Measurements from ENCODE around the gene SPRR2D.
"Not testable (repeated sequence)": the region's sequence is repeated elsewhere in the genome, so short reads cannot be mapped to it uniquely, and the experiment has no call there.

Gene SPRR2D

DNA sequence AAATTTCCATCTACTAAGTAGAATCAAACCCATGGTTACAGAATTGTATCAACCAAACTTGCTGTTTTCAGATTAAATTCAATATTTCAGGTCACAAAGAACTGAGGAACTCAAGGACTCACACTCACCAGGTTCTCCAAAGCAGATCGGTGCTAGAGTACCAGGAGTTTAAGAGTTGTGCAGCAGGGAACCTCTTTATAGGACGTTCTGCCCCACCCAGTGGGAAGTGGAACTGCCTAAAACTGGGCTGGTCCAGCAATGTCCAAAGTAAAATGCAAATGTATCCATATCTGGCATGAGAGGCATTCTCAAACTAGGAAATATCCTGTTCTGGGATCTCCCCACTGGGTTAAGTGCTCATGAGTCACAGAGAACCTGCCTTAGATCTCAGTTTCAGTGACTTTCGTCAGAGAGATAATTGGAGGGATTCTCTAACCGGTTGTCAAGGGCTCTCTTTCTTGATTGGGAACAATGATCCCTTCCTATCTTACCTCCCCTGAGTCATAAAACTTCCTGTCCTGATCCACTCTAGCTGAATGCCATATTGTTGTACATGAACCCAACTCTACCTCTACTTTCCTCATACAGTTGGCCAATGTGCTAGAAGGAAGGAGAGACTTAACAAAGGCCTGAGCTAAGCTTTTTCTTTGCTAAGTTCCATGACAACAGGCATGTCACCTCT is at the start of gene SPRR2D:
TSS of gene SPRR2D (minus strand) at position 171 of the 682 bp plus-strand sequence. CDS start 774 bp downstream, outside the sequence.
- DNase-seq: no peak

DNA sequence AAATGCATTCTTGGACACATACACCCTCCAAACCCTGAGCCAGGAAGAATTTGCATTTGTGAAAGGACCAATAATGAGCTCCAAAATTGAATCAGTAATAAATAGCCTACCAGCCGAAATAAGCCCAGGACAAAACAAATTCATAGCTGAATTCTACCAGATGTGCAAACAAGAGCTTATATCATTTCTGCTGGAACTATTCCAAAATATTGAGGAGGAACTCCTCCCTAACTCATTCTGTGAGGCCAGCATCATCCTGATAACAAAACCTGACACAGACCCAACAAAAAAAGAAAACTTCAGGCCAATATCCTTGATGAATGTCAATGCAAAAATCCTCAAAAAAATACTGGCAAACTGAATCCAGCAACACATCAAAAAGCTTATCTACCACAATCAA is 46.7 kb upstream of the SPRR2D start:
- no peak for DNase-seq

DNA sequence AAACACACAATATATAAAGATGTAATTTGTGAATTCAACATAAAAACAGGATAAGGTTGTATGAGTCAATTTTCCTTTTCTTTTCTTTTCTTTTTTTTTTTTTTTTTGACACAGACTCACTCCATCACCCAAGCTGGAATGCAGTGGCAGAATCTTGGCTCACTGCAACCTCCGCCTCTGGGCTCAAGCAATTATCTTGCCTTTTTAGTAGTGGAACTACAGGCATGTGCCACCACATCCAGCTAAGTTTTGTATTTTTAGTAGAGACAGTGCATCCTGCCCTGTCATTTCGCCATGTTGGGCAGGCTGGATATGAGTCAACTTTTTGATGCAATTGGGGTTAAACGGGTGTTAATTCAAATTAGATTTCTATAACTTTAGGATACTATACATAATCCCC is 40.8 kb upstream of the SPRR2D start:
- no peak for DNase-seq

DNA sequence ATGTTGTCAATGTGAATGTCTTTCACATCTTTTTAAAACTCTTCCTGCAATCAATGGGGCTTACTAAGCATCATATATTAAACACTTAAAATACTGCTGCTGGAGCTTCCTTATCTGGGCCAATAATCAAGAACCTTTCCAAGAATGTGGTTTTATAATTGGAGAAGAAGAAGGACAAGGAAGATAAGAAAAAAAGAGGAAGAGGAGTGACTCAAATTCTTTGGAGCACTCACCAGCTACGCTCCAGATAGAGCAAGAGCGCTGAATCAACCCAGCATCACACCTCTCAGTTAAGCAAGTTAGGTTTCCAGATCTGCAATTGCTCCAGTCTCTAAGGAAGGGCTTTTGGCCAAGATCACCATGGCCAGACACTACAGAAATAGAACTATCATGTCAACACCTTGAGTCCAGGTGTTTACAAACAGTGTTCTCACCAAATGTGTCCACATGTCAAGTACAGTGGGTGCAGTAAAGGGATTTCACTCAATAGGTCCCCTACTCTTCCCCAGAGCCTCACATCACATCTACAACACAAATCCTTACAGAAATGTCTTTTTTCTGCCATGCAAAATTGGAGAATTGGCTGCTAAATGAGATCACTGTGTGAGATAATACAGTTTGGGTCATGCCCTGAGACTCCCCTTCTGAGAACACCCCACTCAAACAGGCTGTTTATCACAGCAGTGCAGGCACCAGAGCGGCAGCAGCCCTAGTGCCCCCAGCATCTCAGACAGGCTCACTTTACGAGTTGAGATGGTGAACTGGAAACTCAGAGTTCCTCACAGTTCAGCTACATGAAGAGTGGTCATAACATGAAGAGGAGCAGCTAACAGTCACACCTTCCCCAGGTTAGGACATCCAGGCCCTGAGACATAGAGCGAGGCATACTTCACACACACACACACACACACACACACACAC is 32.1 kb upstream of the SPRR2D start:
- DNase-seq: no peak

DNA sequence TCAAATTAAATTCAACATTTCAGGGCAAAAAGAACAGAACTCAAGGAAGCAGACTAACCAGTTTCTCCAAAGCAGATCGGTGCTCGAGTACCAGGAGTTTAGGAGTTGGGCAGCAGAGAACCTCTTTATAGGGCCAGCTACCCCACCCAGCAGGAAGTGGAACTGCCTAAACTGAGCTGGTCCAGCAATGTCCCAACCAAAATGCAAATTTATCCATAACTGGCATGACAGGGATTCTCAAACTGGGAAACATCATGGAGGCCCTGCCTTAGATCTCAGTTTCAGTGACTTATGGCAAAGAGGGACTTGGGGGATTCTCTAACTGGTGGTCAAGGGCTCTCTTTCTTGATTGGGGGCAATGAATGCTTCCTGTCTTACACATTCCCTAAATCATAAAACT is 30.6 kb upstream of the SPRR2D start, which contains the start of gene SPRR2B:
TSS of gene SPRR2B (minus strand) at position 101 of the 400 bp plus-strand sequence. CDS start 772 bp downstream, outside the sequence.
- no peak for DNase-seq

DNA sequence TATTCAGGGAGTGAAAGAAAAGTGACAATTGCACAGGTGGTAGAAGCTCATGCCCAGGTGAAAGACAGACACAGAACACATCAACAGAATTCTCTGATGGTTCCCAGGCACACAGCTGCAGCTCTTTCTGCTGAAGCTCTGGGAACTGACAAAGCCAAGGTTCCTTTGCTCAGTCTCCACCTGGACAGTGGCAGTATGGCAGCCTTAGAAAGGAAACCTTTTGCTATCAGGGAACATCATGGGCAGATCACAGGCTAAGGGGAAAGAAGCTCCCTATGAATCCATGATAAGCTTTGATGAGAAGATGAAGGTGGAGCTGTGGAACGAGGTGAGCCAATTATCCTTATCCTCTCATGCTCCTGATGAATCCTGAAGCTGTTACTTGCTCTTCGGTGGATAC is 29.3 kb upstream of the SPRR2D start:
- DNase-seq: no peak

DNA sequence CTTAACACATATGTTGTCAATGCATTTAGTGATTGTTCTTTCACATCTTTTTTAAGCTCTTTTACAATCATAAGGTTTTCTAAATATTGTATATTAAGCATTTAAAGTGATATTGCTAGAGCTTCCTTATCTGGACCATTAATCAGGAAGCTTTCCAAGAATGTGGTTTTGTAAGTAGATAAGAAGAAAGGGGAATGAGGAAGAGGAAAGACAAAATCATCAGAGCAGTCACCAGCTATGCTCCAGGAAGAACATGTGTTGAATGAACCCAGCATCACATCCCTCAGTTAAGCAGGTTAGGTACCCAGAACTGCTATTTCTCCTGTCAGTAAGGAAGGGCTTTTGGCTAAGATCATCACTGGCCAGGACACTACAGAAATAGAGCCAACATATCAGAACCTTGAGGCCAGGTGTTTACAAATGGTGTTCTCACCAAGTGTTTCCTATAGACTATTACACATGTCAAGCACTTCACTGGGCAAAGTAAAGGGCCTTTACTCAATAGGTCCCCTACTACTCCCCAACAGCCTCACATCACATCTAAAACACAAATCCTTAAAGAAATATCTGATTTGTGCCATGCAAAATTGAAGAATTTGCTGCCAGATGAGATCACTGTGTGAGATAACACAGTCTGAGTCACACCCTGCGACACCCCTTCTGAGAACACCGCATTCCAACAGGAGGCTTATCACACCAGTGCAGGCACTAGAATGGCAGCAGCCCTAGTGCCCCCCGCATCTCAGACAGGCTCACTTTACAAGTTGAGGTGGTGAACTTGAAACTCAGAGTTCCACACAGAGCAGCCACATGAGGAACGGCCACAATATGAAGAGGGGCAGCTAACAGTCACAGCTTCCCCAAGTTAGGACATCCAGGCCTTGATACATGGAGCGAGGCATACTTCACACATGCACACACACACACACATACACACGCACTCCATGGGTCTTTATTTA is 18.2 kb upstream of the SPRR2D start:
- DNase-seq: no peak

DNA sequence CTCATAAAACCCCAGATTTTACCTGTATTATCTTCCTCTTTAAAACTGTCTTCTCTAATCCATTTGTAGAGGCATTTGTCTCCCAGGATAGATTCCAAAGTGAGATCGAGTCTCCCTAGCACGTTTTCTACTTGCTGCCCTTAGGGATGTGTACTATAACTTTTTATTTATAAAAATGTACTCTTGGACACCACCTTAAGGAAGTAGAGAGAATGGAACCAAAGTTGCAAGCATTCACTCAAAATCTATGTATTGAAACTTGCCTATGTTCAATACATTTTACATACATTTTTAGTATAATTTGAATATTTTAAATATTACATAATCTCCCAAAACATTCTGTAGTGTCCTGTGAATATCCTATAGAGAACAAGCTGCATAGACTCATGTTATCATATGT is 17.2 kb upstream of the SPRR2D start:
- DNase-seq: no peak

DNA sequence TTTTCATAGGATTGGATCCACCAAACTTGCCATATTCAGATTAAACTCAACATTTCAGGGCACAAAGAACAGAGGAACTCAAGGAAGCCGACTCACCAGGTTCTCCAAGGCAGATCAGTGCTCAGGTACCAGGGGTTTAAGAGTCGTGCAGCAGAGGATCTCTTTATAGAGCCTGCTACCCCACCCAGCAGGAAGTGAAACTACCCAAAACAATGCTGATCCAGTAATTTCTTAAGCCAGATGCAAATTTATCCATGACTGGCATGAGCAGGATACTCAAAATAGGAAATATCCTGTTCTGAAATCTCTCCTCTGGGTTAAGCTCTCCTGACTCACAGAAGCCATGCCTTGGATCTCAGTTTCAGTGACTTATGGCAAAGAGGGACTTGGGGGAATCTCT is 16.5 kb upstream of the SPRR2D start, which contains the start of gene SPRR2A:
TSS of gene SPRR2A (minus strand) at position 138 of the 400 bp plus-strand sequence. CDS start 777 bp downstream, outside the sequence.
- no peak for DNase-seq

DNA sequence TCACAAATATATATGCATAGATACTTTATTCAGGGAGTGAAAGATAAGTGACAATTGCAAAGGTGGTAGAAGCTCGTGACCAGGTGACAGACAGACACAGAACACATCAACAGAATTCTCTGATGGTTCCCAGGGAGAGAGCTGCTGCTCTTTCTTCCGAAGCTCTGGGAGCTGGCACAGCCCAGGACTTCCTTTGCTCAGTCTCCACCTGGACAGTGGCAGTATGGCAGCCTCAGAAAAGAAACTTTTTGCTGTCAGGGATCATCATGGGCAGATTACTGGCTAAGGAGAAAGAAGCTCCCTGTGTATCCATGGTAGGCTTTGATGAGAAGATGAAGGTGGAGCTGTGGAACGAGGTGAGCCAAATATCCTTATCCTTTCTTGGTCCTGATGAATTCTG is 15.2 kb upstream of the SPRR2D start:
- not testable (repeated sequence) for DNase-seq

DNA sequence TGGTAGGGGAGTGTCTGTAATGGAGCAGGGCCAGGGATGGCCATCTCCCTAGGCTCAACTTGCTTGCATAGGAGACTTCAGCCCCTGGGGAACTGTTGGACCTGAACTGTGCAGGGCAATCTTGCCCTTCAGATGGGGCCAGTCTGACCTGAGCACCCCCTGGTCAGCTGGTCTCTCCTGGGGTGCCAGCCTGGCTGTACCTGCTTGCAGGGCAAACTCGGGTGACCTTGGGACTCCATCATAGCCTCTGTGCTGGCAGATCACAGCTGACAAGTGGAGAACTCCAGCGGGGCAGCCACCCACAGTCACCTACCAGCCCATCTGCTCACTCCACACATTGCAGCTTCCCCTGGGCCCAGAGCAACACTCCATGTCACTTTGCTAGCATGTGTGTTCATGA is 8.3 kb upstream of the SPRR2D start:
- DNase-seq: no peak

DNA sequence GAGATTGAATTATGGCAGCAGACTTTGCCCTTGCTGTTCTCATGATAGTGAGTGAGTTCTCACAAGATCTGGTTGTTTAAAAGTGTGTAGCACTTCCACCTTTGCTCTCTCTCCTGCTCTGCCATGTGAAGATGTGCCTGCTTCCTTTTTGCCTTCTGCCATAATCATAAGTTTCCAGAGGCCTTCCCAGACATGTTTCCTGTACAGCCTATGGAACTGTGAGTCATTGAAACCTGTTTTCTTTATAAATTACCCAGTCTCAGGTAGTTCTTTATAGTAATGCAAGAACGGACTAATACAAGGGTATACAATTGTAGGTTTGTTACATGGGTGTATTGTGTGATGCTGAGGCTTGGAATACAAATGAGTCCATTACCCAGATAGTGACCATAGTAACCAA is 5.7 kb downstream of the SPRR2D start:
- DNase-seq: no peak

DNA sequence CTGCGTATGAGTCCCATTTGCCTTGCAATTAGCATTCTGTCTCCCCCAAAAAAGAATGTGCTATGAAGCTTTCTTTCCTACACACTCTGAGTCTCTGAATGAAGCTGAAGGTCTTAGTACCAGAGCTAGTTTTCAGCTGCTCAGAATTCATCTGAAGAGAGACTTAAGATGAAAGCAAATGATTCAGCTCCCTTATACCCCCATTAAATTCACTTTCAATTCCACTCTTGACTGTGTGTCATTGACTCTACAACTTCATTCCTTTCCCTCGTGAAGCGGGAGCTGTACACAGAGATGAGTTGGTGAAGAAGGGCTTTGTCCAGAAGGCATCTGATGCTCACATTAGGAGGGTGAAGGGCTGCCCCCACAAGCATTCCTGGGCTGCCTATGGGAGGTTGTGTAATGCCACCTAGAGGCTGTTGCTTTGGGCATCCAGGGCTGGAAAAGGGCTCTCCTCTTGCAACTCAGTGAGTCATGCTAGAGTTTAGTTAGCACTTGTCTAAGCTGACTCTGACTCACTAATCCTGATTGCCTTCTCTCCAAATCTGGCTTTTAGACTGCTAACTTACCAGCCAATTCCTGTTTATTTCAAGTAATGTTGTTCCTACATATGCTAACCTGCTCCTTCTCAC is 8.1 kb downstream of the SPRR2D start:
- peak in 1 of 2 experiments; percentile 24 for DNase-seq

DNA sequence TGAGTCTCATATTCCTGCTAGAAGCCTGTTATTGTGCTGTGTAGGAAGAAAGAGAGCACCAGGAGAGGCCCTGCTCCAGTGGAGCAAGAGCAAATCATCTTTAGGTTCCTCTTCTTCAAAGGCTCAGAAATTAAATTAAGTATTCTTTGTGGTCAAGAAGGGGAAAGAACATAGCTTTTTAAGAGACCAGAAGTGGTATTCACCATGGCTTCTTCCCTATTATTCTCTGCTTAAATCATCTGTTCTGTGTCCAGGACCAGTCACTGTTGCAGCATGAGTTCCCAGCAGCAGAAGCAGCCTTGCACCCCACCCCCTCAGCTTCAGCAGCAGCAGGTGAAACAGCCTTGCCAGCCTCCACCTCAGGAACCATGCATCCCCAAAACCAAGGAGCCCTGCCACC is 8.8 kb downstream of the SPRR2D start:
- DNase-seq: no peak

DNA sequence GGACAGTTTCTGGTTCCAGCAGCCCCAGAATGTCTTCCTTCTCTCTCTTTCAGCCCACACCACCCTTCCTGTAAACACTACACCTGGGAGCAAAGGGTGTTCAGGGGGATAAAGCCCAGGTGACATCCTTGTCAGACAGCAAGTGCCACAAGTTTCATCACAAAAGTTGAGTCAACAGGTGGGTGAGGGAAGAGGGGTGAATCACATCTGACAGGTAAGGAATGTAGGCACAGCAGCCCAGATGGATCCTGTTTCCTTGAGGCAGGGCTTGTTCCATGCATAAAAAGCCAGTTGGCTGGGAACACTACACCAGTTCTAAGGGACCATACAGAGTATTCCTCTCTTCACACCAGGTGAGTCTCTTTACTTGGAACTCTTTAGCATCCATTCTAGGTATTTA is 10.0 kb downstream of the SPRR2D start, which contains the start of gene SPRR1B:
TSS of gene SPRR1B (plus strand) at position 309 of the 400 bp plus-strand sequence. CDS start 1,143 bp downstream, outside the sequence.
- no peak for DNase-seq

DNA sequence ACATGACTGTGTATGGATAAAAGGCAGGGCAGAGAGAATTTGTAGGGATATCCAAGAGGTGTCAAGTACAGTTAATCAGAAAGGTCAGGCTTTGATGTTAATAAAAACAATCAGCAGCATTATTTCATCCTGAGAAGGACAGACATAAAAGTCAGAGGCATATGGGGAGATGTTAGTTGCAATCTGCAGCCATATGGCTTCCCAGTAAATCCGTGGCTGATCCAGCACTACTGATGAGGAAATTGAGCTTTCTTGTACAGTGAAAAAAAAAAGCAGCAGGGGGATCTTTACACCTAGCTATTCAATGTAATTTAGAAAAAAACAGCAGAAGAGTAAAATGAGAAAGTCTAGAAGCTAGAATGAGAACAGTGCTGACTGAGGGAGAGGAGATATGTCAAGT is 12.2 kb downstream of the SPRR2D start:
- DNase-seq: no peak

DNA sequence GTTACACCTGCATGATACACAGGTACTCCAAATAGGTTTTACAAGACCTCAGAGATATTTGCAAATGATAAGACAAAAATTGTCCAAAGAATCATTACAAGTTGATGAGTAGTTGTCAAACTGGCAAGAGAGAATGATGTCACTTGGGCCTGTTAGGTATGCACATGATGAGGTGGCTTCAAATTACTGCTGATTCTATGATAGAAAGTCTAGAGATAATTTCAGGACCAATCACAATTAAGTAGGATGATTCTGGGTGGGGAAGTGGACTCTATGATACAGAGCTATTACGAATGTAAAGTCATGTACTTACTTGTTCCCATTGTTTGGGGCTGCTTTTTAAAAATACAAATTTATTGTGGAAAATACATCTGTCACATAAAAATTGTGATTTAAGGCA is 15.1 kb downstream of the SPRR2D start:
- DNase-seq: no peak

DNA sequence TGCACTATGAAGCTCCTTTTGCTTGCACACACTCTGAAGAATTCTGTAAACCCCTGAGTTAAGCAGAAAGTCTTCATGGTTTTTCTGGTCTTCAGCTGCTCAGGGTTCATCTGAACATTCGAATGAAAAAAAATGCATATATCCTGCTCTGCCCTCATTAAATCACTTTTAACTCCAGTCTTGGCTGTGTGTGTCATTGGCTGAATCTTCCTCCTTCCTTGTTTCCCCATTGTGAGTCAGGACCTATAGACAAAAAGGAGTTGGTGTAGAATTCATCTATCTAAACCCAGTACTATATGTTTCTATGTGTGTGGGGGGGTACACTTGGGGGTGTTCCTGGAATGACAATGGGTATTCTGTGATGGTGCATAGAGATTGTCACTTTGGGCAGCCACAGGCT is 16.5 kb downstream of the SPRR2D start:
- no peak for DNase-seq

DNA sequence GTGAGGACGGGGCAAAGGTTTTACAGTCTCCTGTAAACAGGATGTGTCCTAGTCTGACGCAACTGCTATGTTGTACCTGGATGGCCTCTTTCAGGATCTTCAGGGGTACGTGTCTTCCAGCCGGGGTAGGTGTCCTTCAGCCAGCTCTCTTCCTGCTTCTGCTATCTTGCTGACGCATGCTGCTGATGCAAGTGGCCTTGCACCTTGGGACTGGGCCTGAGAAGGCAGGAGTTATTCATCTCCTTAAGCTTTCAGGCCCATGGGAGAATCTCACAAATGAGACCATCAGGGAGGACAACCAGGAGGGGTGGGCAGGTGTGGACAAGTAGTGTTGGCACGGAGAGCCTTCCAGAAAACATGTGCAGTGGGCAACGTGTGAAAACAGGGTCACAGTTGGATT is 17.8 kb downstream of the SPRR2D start:
- no peak for DNase-seq

DNA sequence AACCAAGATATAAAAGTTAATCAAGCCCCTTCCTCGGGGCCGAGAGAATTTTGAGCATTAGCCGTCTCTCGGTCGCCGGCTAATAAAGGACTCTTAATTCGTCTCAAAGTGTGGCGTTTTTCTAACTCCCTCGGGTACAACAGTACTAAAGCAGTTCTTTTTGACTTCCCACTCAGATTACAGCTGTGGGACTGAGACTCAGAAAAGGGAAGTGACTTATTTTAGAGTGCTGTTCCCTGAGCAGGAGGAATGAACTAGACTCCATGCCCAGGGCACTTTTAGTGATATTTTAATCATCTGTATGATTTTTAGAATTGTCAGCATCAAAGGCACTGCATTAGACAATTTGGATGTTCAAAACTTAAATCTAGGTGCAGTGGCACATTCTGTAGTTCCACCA is 18.6 kb downstream of the SPRR2D start:
- DNase-seq: not testable (repeated sequence)

DNA sequence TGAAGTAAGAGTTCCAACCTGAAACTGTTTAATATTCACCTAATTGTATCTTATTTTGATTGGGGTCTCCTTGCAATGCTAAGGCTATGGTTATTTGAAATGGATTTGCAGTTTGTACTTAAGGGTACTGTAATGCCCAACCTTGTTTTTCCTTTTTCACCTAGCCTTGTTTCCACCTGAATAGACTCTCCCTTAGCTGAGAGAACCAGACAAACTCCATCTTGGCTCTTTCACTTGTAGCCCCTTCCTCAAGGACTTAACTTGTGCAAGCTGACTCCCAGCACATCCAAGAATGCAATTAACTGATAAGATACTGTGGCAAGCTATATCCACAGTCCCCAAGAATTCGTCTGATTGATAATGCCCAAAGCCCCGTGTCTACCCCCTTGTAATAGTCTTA is 19.1 kb downstream of the SPRR2D start:
- not testable (repeated sequence) for DNase-seq

DNA sequence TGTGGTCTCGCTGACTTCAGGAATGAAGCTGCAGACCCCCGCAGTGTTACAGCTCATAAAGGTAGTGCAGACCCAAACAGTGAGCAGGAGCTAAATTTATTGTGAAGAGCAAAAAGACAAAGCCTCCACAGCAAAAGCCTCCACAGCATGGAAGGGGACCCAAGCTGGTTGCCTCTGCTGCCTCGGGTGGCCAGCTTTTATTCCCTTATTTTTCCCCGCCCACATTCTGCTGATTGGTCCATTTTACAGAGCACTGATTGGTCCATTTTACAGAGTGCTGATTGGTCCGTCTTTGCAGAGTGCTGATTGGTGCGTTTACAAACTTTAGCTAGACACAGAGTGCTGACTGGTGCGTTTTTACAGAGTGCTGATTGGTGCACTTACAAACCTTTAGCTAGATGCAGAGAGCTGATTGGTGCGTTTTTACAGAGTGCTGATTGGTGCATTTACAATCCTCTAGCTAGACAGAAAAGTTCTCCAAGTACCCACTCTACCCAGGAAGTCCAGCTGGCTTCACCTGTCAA is 29.6 kb downstream of the SPRR2D start:
- DNase-seq: not testable (repeated sequence)

Data from activated T-cell treated with anti-CD3 and anti-CD28 coated beads, Interleukin-2, amount 50 U/mL, for 48 hours (primary cell).